Sigmoid colon (tissue), 7 donors: Measurements from ENCODE around the gene DRC3. TPM values are rescaled to one million over a fixed set of nuclear protein-coding genes. Genes with fewer than 3 reads are reported as not detected.

Experiments
- DNase-seq: peaks from one replicate; pipeline ENCODE4 v3.0.0-alpha.2; 2019
- H3K27ac ChIP-seq, 4 donors: fragments of 200-600 bp; sonication (generic); one replicate each; pipeline ENCODE4 v1.5.1; 2016 to 2019; ENCODE audit warnings: mild to moderate bottlenecking in 1 of 4
- H3K27me3 ChIP-seq, 3 donors: fragments of 200-600 bp; sonication (generic); one replicate each; pipeline ENCODE4 v1.5.1; 2019; ENCODE audit warnings: mild to moderate bottlenecking in 1 of 3
- H3K36me3 ChIP-seq, 4 donors: fragments of 200-600 bp; sonication (generic); one replicate each; pipeline ENCODE4 v1.5.1; 2016 to 2019
- H3K4me1 ChIP-seq, 4 donors: fragments of 200-600 bp; sonication (generic); one replicate each; pipeline ENCODE4 v1.5.1; 2017 to 2019
- H3K4me3 ChIP-seq, 4 donors: fragments of 200-600 bp; sonication (generic); one replicate each; pipeline ENCODE4 v1.5.1; 2017 to 2019; ENCODE audit warnings: mild to moderate bottlenecking in 2 of 4, moderate library complexity in 1 of 4
- H3K9me3 ChIP-seq, 4 donors: fragments of 200-600 bp in 3 of 4; sonication (generic) in 3 of 4; one replicate each; pipeline versions ENCODE4 v1.5.1 to v1.6.1; 2013 to 2019
- CTCF ChIP-seq, 4 experiments: fragments of 450-650 bp in 3 of 4; fragments of 200-600 bp in 1 of 4; IDR thresholded peaks; one replicate each; pipeline ENCODE4 v1.5.1; 2016 to 2019; ENCODE audit warnings: antibody characterized with exemption in 4 of 4, mild to moderate bottlenecking in 3 of 4, moderate library complexity in 2 of 4
- EP300 ChIP-seq, 4 donors: sonication (generic); formaldehyde crosslinking; IDR thresholded peaks; one replicate each; pipeline ENCODE4 v1.6.1; 2017; ENCODE audit warnings: antibody characterized with exemption in 4 of 4
- POLR2A ChIP-seq, 2 donors: fragments of 450-650 bp; IDR thresholded peaks; one replicate each; pipeline ENCODE4 v1.6.1; 2016; ENCODE audit warnings: antibody characterized with exemption in 2 of 2, mild to moderate bottlenecking in 2 of 2, moderate library complexity in 2 of 2
- POLR2AphosphoS5 ChIP-seq, 4 donors: sonication (generic); formaldehyde crosslinking; IDR thresholded peaks; one replicate each; pipeline ENCODE4 v1.6.1; 2017; ENCODE audit warnings: antibody characterized with exemption in 4 of 4
- WGBS, 2 donors: extraction: QIAGEN DNeasy Blood & Tissue Kit; methylation state at CpG; one replicate each; pipeline ENCODE4 v1.1.7; 2013; 5-methylcytosine and 5-hydroxymethylcytosine counted together
- intact Hi-C: fragments of 100-400 bp; cut with DNase I; formaldehyde crosslinking; loops from one replicate; pipeline ENCODE4 v1.15.1; 2023
- polyA plus RNA-seq, 3 donors: library from polyadenylated mRNA; stranded (reverse); fragments of 200-250 nt; gene quantifications; one replicate each; pipeline ENCODE4 v1.2.3, GENCODE V29; 2013
- total RNA-seq, 4 donors: library from RNA; depleted of rRNA; stranded (reverse); fragments of >200 nt; gene quantifications; one replicate each; pipeline ENCODE4 v1.1.0, GENCODE V29; 2016
- donor health status: healthy with polysubstance abuse.
- donor health status: Bipolar disorder and iron deficiency.
- donor health status: healthy.

The DRC3 gene
- total and polyA plus RNA-seq, 7 donors = 0.36 to 6.1 (median 1.6) TPM; not detected in 2

- TF ChIP-seq CTCF (IDR thresholded peaks at IDR 0.05) (no peak), POLR2AphosphoS5 (IDR thresholded peaks at IDR 0.05) (no peak), POLR2A (IDR thresholded peaks at IDR 0.05) (no peak), EP300 (IDR thresholded peaks at IDR 0.05) (no peak)
- no peak for DNase-seq
- intact Hi-C loops = no loop called here
These were observed 17.0 kb downstream of the DRC3 start for GRCh38 chr17:17989618-17990017.

DNA sequence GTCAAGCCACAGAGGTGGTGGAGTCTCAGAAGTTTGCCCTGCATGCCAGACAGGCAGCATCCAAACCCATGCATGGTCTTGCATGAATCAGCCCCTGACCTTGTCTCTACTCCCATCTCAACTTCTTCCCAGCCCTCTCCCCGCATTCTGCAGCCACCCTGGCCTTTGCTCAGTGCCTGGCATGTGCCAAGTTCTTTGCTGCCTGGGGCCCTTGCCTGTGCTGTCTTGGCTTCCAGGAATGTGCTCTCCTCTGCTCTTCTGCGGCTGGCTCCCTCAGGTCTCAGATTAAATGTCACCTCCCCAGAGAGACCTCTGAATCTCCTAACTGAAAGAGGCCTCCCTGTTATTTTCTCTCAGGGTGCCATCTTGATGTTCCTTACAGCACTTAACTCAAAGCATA lies 17.6 kb downstream of the DRC3 start:
- Histone ChIP-seq H3K4me3 (no peak overlapping the region), H3K9me3 (no peaks in the 10 kb centered on the region), H3K27me3 (no peaks in the 10 kb centered on the region), H3K27ac (no peak overlapping the region), H3K36me3 (peaks cover 0 to 10% (median 0%) of the 10 kb centered on the region in 4 donors), H3K4me1 (no peaks in the 10 kb centered on the region)
- intact Hi-C loops = no loop called here
- TF ChIP-seq POLR2AphosphoS5 (IDR thresholded peaks at IDR 0.05) (no peak), POLR2A (IDR thresholded peaks at IDR 0.05) (no peak), CTCF (IDR thresholded peaks at IDR 0.05) (no peak), EP300 (IDR thresholded peaks at IDR 0.05) (no peak)
- no peak for DNase-seq
- WGBS, 2 donors = 91 to 93% methylated on average over 2 of the region's 2 CpGs

More at GRCh38 chr17:17989618-17990017, 17.0 kb downstream of the DRC3 start:
- no peaks in the 10 kb centered on the region for H3K9me3 ChIP-seq
- no peaks in the 10 kb centered on the region for H3K4me1 ChIP-seq
- H3K4me3 ChIP-seq = no peak overlapping the region
- no peaks in the 10 kb centered on the region for H3K27me3 ChIP-seq
- peaks cover 0 to 10% (median 0%) of the 10 kb centered on the region in 4 donors for H3K36me3 ChIP-seq
- H3K27ac ChIP-seq = no peak overlapping the region
- 81 to 89% methylated on average over 10 of the region's 10 CpGs for WGBS, 2 donors

- 95 to 97% methylated on average over 2 of the region's 2 CpGs for WGBS, 2 donors
- intact Hi-C loops = loop anchor here (2.0 kb wide), 1 partner anchor 31 kb away; no protein-coding TSS in a partner anchor
- peaks cover 0 to 5% (median 0%) of the 10 kb centered on the region in 4 donors for H3K36me3 ChIP-seq
- no peaks in the 10 kb centered on the region for H3K9me3 ChIP-seq
- TF ChIP-seq EP300 (IDR thresholded peaks at IDR 0.05) = no peak
- no peak for TF ChIP-seq CTCF (IDR thresholded peaks at IDR 0.05)
- no peak for TF ChIP-seq POLR2A (IDR thresholded peaks at IDR 0.05)
- TF ChIP-seq POLR2AphosphoS5 (IDR thresholded peaks at IDR 0.05) = no peak
- no peak overlapping the region for H3K4me3 ChIP-seq
- DNase-seq = no peak
- no peak overlapping the region for H3K27ac ChIP-seq
- no peaks in the 10 kb centered on the region for H3K27me3 ChIP-seq
- no peaks in the 10 kb centered on the region for H3K4me1 ChIP-seq
These were observed 20.7 kb downstream of the DRC3 start for GRCh38 chr17:17993366-17993765.

DNA sequence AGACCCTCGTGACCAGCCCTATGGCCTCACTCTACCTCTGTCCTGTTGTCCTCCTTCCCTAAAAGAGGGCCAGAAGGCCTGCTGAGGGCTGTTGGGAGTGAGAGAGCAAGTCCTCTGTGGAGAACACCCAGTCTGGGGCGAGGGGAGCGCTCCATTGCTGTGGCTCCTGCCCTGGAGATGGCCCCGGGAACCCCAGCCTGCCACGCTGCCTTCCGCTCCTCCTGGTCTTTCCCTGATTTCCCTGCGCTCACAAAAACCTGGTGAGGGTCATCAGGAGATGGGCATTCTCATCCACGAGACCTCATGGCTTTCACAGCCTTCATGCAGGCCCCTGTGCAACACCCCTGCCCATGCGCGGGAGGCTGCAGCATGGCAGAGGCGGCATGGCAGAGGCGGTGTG lies 21.2 kb downstream of the DRC3 start:
- Histone ChIP-seq H3K9me3 (no peaks in the 10 kb centered on the region), H3K36me3 (peaks cover 0 to under 1% (median 0%) of the 10 kb centered on the region in 4 donors), H3K27me3 (no peaks in the 10 kb centered on the region), H3K4me3 (no peak overlapping the region), H3K4me1 (no peaks in the 10 kb centered on the region), H3K27ac (no peak overlapping the region)
- no peak for TF ChIP-seq POLR2A (IDR thresholded peaks at IDR 0.05)
- no peak for TF ChIP-seq POLR2AphosphoS5 (IDR thresholded peaks at IDR 0.05)
- TF ChIP-seq EP300 (IDR thresholded peaks at IDR 0.05) = no peak
- no peak for TF ChIP-seq CTCF (IDR thresholded peaks at IDR 0.05)
- no peak for DNase-seq
- intact Hi-C loops = loop anchor here (2.0 kb wide), 1 partner anchor 31 kb away; no protein-coding TSS in a partner anchor
- 95 to 97% methylated on average over 12 of the region's 12 CpGs for WGBS, 2 donors
